SK-N-SH treated with all-trans-retinoic acid at 6 μM for 48 hours (cell line): Measurements from ENCODE around the gene TMEM40.

Source experiments
- BACH2 ChIP-seq: fragments of 250-450 bp; sonication (Bioruptor Pico); IDR thresholded peaks from 2 replicates; pipeline ENCODE4 v1.9.0; 2021; ENCODE audit warnings: mild to moderate bottlenecking, borderline replicate concordance
- CSDC2 ChIP-seq: fragments of 250-450 bp; sonication (Bioruptor Pico); IDR thresholded peaks from 2 replicates; pipeline ENCODE4 v1.5.0; 2020; ENCODE audit warnings: mild to moderate bottlenecking, moderate library complexity
- RARB ChIP-seq: fragments of 250-450 bp; sonication (Bioruptor Pico); IDR thresholded peaks from 2 replicates; pipeline ENCODE4 v1.8.0; 2021; ENCODE audit warnings: mild to moderate bottlenecking, moderate library complexity
- TCF4 ChIP-seq: fragments of 250-450 bp; sonication (Bioruptor Pico); IDR thresholded peaks from 2 replicates; pipeline ENCODE4 v1.8.0; 2021; ENCODE audit warnings: mild to moderate bottlenecking, moderate library complexity, borderline replicate concordance
- ZFP3 ChIP-seq: fragments of 250-450 bp; sonication (Bioruptor Pico); IDR thresholded peaks from 2 replicates; pipeline ENCODE4 v1.5.0; 2020; ENCODE audit warnings: mild to moderate bottlenecking, moderate library complexity
- ZFP30 ChIP-seq: fragments of 450-650 bp; formaldehyde crosslinking; IDR thresholded peaks from 2 replicates; pipeline ENCODE4 v1.5.0; 2022; ENCODE audit warnings: mild to moderate bottlenecking, moderate library complexity
- ZNF565 ChIP-seq: fragments of 450-650 bp; formaldehyde crosslinking; conservative IDR thresholded peaks from 2 replicates; pipeline ENCODE4 v1.5.0; 2020; ENCODE audit warnings: low read depth, mild to moderate bottlenecking, moderate library complexity
- ZNF8 ChIP-seq: fragments of 450-650 bp; formaldehyde crosslinking; IDR thresholded peaks from 2 replicates; pipeline ENCODE4 v1.5.0; 2020; ENCODE audit warnings: mild to moderate bottlenecking, moderate library complexity
- TF ChIP-seq, protein P1 (sequence below): fragments of 250-450 bp; sonication (Bioruptor Pico); IDR thresholded peaks from 2 replicates; pipeline ENCODE4 v1.8.0; 2020; ENCODE audit warnings: mild to moderate bottlenecking, moderate library complexity, borderline replicate concordance

DNA sequence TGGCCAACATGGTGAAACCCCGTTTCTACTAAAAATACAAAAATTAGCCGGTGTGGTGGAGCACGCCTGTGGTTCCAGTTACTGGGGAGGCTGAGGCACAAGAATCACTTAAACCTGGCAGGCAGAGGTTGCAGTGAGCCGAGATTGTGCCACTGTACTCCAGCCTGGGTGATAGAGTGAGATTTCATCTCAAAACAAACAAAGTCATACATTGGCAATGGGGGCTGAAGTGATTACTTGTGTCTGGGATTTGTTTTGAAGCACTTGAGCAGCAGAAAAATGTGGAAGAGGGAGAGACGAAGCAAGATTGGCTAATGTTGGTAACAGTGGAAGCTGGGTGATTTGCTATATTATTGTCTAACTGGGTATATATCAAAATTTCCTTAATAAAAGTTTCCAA, 13.4 kb upstream of the TMEM40 start:
- TF ChIP-seq ZFP3 (no peak), CSDC2 (CRISPR knock-in tag) (no peak), ZNF8 (no peak), BACH2 (CRISPR knock-in tag) (no peak), TCF4 (CRISPR knock-in tag) (no peak), ZFP30 (CRISPR knock-in tag) (no peak), RARB (CRISPR knock-in tag) (no peak), ZNF565 (CRISPR knock-in tag) (no peak)
- TF ChIP-seq, protein P1, sequence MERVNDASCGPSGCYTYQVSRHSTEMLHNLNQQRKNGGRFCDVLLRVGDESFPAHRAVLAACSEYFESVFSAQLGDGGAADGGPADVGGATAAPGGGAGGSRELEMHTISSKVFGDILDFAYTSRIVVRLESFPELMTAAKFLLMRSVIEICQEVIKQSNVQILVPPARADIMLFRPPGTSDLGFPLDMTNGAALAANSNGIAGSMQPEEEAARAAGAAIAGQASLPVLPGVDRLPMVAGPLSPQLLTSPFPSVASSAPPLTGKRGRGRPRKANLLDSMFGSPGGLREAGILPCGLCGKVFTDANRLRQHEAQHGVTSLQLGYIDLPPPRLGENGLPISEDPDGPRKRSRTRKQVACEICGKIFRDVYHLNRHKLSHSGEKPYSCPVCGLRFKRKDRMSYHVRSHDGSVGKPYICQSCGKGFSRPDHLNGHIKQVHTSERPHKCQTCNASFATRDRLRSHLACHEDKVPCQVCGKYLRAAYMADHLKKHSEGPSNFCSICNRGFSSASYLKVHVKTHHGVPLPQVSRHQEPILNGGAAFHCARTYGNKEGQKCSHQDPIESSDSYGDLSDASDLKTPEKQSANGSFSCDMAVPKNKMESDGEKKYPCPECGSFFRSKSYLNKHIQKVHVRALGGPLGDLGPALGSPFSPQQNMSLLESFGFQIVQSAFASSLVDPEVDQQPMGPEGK (CRISPR knock-in tag) = no peak
